ENCODE data around the gene IL26. TPM values are rescaled to one million over a fixed set of nuclear protein-coding genes. Genes with fewer than 3 reads are reported as not detected.

IL26 gene
- polyA plus RNA-seq, 2 of the 4 experiments (the other 2 are of a cell fraction) = not detected

- TF ChIP-seq FOSL2 (IDR thresholded peaks at IDR 0.05) (no peak), FOSL2 (CRISPR knock-in tag; IDR thresholded peaks at IDR 0.05) (no peak)
Measured at GRCh38 chr12:68162374-68162773, 63.2 kb downstream of the IL26 start (continued).

- Histone ChIP-seq H3K4me1 (no peaks in the 10 kb centered on the region), H3K9me3 (no peaks in the 10 kb centered on the region), H3K4me3 (no peak within 1 kb of the TSS), H3K27ac (no peak within 1 kb of the TSS), H3K4me2 (no peak within 1 kb of the TSS)
- FAIRE-seq (no peak), DNase-seq (ENCODE audit: low read depth in 1 of 2, low spot score in 1 of 2) (no peak), ATAC-seq (no peak)
- POLR2A ChIA-PET = no interaction called here
- 15% methylated on average over 5 of the region's 5 CpGs for WGBS (ENCODE audit: missing lambda C conversion rate)
- TF ChIP-seq MAX (IDR thresholded peaks at IDR 0.05) = no peak
- TF ChIP-seq HDAC2 (IDR thresholded peaks at IDR 0.05) = no peak
- no peak for TF ChIP-seq JUN (IDR thresholded peaks at IDR 0.05)
- TF ChIP-seq RNF2 (IDR thresholded peaks at IDR 0.05; ENCODE audit: borderline replicate concordance, low read depth) = no peak
- TF ChIP-seq CBX8 (IDR thresholded peaks at IDR 0.05) = no peak
- TF ChIP-seq POLR2A (IDR thresholded peaks at IDR 0.05; ENCODE audit: low read length) = no peak
- no peak for TF ChIP-seq ZC3H11A (IDR thresholded peaks at IDR 0.05)
- TF ChIP-seq KDM5A (IDR thresholded peaks at IDR 0.05) = no peak
- no peak for TF ChIP-seq E2F6 (IDR thresholded peaks at IDR 0.05; ENCODE audit: borderline replicate concordance, low read depth)
- no peak for TF ChIP-seq HOXB5 (CRISPR knock-in tag; IDR thresholded peaks at IDR 0.05)
- TF ChIP-seq PHF8 (IDR thresholded peaks at IDR 0.05; ENCODE audit: borderline replicate concordance, low read depth) = no peak
- TF ChIP-seq POLR2AphosphoS2 (conservative IDR thresholded peaks at IDR 0.05; ENCODE audit: low read length) = no peak
- TF ChIP-seq FOSB (CRISPR knock-in tag; IDR thresholded peaks at IDR 0.05) = no peak
- no peak for TF ChIP-seq FOXS1 (CRISPR knock-in tag; IDR thresholded peaks at IDR 0.05)
- no peak for TF ChIP-seq CBX2 (IDR thresholded peaks at IDR 0.05; ENCODE audit: borderline replicate concordance, low read depth)
- CTCF ChIA-PET = no interaction called here
Measured at GRCh38 chr12:68159681-68160304, 65.8 kb downstream of the IL26 start, which contains the start of gene IFNG. TSS of gene IFNG (minus strand) at chr12:68159740. CDS start at chr12:68159615, 125 bp downstream.

- H3K4me3 ChIP-seq = no peak overlapping the region
- CTCF ChIA-PET = interaction anchor here (0.6 to 1.8 kb wide), 7 partner anchors 11 to 130 kb away, joined by 3 to 7 read pairs (median 3); no protein-coding TSS in a partner anchor
- DNase-seq (ENCODE audit: low read depth in 1 of 2, low spot score in 1 of 2) = peak in 1 of 2 experiments; percentile 15
- H3K4me1 ChIP-seq = no peaks in the 10 kb centered on the region
- POLR2A ChIA-PET = no interaction called here
- H3K9me3 ChIP-seq = no peaks in the 10 kb centered on the region
- H3K27ac ChIP-seq = no peak overlapping the region
- FAIRE-seq = no peak
- no peak for ATAC-seq
- no peak for TF ChIP-seq ZFP36 (IDR thresholded peaks at IDR 0.05; ENCODE audit: borderline replicate concordance, partially characterized antibody)
- 0 out of 3 replicates have a peak, but pooled peaks have one; percentile 20 for TF ChIP-seq CTCF (IDR thresholded peaks at IDR 0.05)
- TF ChIP-seq RAD21 (conservative IDR thresholded peaks at IDR 0.05 in 1 of 2, IDR thresholded peaks at IDR 0.05 in 1 of 2) = peak in 1 of 2 experiments; percentile 25; a peak in 2 of 5 replicates
- no peak for TF ChIP-seq FOSL2 (IDR thresholded peaks at IDR 0.05)
- TF ChIP-seq FOSL2 (CRISPR knock-in tag; IDR thresholded peaks at IDR 0.05) = no peak
- no peak overlapping the region for H3K4me2 ChIP-seq
- 2% methylated on average over 2 of the region's 2 CpGs for WGBS (ENCODE audit: missing lambda C conversion rate)
Measured at GRCh38 chr12:68158432-68158831, 67.2 kb downstream of the IL26 start.

- H3K4me1 ChIP-seq = no peaks in the 10 kb centered on the region
- H3K9me3 ChIP-seq = no peaks in the 10 kb centered on the region
- no peak overlapping the region for H3K4me3 ChIP-seq
- no peak for DNase-seq (ENCODE audit: low read depth in 1 of 2, low spot score in 1 of 2)
- FAIRE-seq = no peak
- ATAC-seq = no peak
- CTCF ChIA-PET = interaction anchor here (0.7 to 1.8 kb wide), 6 partner anchors 12 to 117 kb away, joined by 3 to 7 read pairs (median 3); no protein-coding TSS in a partner anchor
- H3K4me2 ChIP-seq = no peak overlapping the region
- 34% methylated on average over 4 of the region's 4 CpGs for WGBS (ENCODE audit: missing lambda C conversion rate)
- POLR2A ChIA-PET = no interaction called here
- no peak overlapping the region for H3K27ac ChIP-seq
- TF ChIP-seq PHF8 (IDR thresholded peaks at IDR 0.05; ENCODE audit: borderline replicate concordance, low read depth) (no peak), E2F6 (IDR thresholded peaks at IDR 0.05; ENCODE audit: borderline replicate concordance, low read depth) (no peak), HEYL (CRISPR knock-in tag; IDR thresholded peaks at IDR 0.05) (no peak), RAD21 (conservative IDR thresholded peaks at IDR 0.05 in 1 of 2, IDR thresholded peaks at IDR 0.05 in 1 of 2) (no peak), NPAS2 (CRISPR knock-in tag; IDR thresholded peaks at IDR 0.05; ENCODE audit: borderline replicate concordance) (no peak), FOXS1 (CRISPR knock-in tag; IDR thresholded peaks at IDR 0.05) (no peak), BHLHE40 (IDR thresholded peaks at IDR 0.05; ENCODE audit: low read depth, low read length) (no peak), ZFP36 (IDR thresholded peaks at IDR 0.05; ENCODE audit: borderline replicate concordance, partially characterized antibody) (no peak), ZSCAN20 (CRISPR knock-in tag; IDR thresholded peaks at IDR 0.05) (no peak), CEBPB (IDR thresholded peaks at IDR 0.05) (no peak)
Measured at GRCh38 chr12:68157380-68157779, 68.2 kb downstream of the IL26 start.

All from A549 (cell line).